ENCODE measurements around the gene GPHB5. TPM values are rescaled to one million over a fixed set of nuclear protein-coding genes. Genes with fewer than 3 reads are reported as not detected.
"Not testable (repeated sequence)": the region's sequence is repeated elsewhere in the genome, so short reads cannot be mapped to it uniquely, and the experiment has no call there.

The GPHB5 gene
- total RNA-seq, 4 donors from 2014 or later: not detected

GRCh38 chr14:63282997-63283883 lies 35.5 kb downstream of the GPHB5 start:
- Histone ChIP-seq H3K27me3 (no peaks in the 10 kb centered on the region), H3K9me3 (no peaks in the 10 kb centered on the region), H3K27ac (no peak overlapping the region), H3K36me3 (no peaks in the 10 kb centered on the region), H3K4me1 (no peaks in the 10 kb centered on the region), H3K4me3 (no peak overlapping the region)
- ATAC-seq (no peak), DNase-seq (no peak)
- in situ Hi-C loops (cut with MboI; ENCODE audit: low sequenced_read_pairs in 4 of 4): loop anchor here in 1 of 4 donors (25.0 kb wide), 1 partner anchor 1096 kb away; no protein-coding TSS in a partner anchor
- TF ChIP-seq CTCF (IDR thresholded peaks at IDR 0.05 in 4 of 5, conservative IDR thresholded peaks at IDR 0.05 in 1 of 5): no peak
- TF ChIP-seq POLR2A (IDR thresholded peaks at IDR 0.05): no peak
- intact Hi-C loops (cut with DNase I; ENCODE audit: low total_unique reads): no loop called here

- H3K27me3 ChIP-seq; H3K4me1 ChIP-seq; H3K27ac ChIP-seq; DNase-seq; H3K36me3 ChIP-seq; H3K9me3 ChIP-seq; H3K4me3 ChIP-seq; intact Hi-C loops (cut with DNase I; ENCODE audit: low total_unique reads); ATAC-seq: not testable (repeated sequence)
- in situ Hi-C loops (cut with MboI; ENCODE audit: low sequenced_read_pairs in 4 of 4): loop anchor here (5.0 to 25.0 kb wide), 5 partner anchors 103 to 1115 kb away; no protein-coding TSS in a partner anchor
These were observed 38.8 kb downstream of the GPHB5 start for GRCh38 chr14:63279933-63280332.

GRCh38 chr14:63277591-63278183 lies 41.0 kb downstream of the GPHB5 start:
- no peaks in the 10 kb centered on the region for H3K27me3 ChIP-seq
- intact Hi-C loops (cut with DNase I; ENCODE audit: low total_unique reads): loop anchor here (2.0 kb wide), 1 partner anchor 103 kb away; no protein-coding TSS in a partner anchor
- no peak overlapping the region for H3K27ac ChIP-seq
- H3K9me3 ChIP-seq: no peaks in the 10 kb centered on the region
- no peak for TF ChIP-seq CTCF (IDR thresholded peaks at IDR 0.05 in 4 of 5, conservative IDR thresholded peaks at IDR 0.05 in 1 of 5)
- no peak for TF ChIP-seq POLR2A (IDR thresholded peaks at IDR 0.05)
- ATAC-seq: no peak
- no peaks in the 10 kb centered on the region for H3K36me3 ChIP-seq
- no peak for DNase-seq
- in situ Hi-C loops (cut with MboI; ENCODE audit: low sequenced_read_pairs in 4 of 4): loop anchor here (5.0 to 25.0 kb wide), 5 partner anchors 100 to 1113 kb away; no protein-coding TSS in a partner anchor
- H3K4me3 ChIP-seq: no peak overlapping the region
- H3K4me1 ChIP-seq: peaks cover 5 to 7% of the 10 kb centered on the region in 2 donors

GRCh38 chr14:63276492-63277342 lies 42.0 kb downstream of the GPHB5 start:
- peaks cover 5 to 7% of the 10 kb centered on the region in 2 donors for H3K4me1 ChIP-seq
- intact Hi-C loops (cut with DNase I; ENCODE audit: low total_unique reads) (loop anchor here (2.0 kb wide), 1 partner anchor 102 kb away; no protein-coding TSS in a partner anchor), in situ Hi-C loops (cut with MboI; ENCODE audit: low sequenced_read_pairs in 4 of 4) (loop anchor here (5.0 to 25.0 kb wide), 5 partner anchors 99 to 1112 kb away; no protein-coding TSS in a partner anchor)
- peak overlapping the region in 1 of 4 donors; percentile 30 for H3K27ac ChIP-seq
- no peaks in the 10 kb centered on the region for H3K27me3 ChIP-seq
- H3K4me3 ChIP-seq: no peak overlapping the region
- H3K36me3 ChIP-seq: no peaks in the 10 kb centered on the region
- TF ChIP-seq CTCF (IDR thresholded peaks at IDR 0.05 in 4 of 5, conservative IDR thresholded peaks at IDR 0.05 in 1 of 5) (peak; percentile 50 to 71 (median 61)), POLR2A (IDR thresholded peaks at IDR 0.05) (no peak)
- DNase-seq: no peak
- H3K9me3 ChIP-seq: no peaks in the 10 kb centered on the region
- ATAC-seq: peak in 1 of 2 donors; percentile 46

Measured in gastrocnemius medialis (tissue), 4 donors.